Bladder microvascular endothelial cell (primary cell): ENCODE measurements around the gene TNNI3. TPM values are rescaled to one million over a fixed set of nuclear protein-coding genes. Genes with fewer than 3 reads are reported as not detected.

Source experiments
- total RNA-seq: library from RNA; depleted of rRNA; stranded (reverse); fragments of >200 nt; gene quantifications from 2 replicates; pipeline ENCODE4 v1.2.3, GENCODE V29; 2014

TNNI3 gene
- not detected in 2 replicates for total RNA-seq

DNA sequence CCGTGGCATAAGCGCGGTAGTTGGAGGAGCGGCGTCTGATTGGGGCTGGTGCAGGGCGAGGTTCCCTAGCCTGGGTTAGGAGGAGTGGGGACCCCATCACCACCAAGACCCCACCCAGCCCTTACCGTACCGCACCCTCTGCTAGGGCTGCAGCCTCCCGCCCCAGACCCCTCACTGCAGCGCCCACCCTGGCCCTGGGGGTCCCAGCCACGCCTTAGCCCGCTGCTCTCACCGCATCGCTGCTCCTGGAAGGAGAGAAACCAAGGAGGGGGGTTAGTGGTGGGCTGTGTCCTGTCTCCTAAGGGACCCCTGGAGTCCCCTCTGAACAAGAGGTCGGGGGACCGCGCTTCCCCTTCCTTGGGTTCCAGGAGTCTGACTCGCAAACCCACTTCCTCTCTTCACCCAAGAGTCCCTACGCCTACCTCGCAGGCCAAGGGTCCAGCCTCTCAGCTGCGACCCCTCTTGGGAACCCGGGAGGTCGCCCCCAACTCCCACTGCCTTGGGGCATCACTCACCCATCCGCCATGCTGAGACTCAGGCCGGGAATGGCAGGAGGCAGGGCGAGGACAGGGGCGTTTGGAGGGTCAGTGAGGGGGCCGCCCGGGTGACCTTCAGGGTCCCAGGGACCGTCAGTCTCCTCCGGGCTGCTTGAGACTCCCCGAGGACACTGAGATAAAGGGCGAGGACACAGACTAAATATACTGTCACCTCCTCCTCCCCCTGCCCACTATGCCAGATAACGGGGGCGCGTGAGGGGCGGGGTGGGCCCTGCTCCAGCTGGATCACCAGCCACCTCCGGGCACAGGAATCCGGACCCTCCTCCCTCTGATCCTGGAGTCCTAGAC is at the start of gene TNNI3:
TNNI3 (minus strand) TSS at position 669 of the 845 bp plus-strand sequence; CDS start at position 526, 143 bp downstream.

DNA sequence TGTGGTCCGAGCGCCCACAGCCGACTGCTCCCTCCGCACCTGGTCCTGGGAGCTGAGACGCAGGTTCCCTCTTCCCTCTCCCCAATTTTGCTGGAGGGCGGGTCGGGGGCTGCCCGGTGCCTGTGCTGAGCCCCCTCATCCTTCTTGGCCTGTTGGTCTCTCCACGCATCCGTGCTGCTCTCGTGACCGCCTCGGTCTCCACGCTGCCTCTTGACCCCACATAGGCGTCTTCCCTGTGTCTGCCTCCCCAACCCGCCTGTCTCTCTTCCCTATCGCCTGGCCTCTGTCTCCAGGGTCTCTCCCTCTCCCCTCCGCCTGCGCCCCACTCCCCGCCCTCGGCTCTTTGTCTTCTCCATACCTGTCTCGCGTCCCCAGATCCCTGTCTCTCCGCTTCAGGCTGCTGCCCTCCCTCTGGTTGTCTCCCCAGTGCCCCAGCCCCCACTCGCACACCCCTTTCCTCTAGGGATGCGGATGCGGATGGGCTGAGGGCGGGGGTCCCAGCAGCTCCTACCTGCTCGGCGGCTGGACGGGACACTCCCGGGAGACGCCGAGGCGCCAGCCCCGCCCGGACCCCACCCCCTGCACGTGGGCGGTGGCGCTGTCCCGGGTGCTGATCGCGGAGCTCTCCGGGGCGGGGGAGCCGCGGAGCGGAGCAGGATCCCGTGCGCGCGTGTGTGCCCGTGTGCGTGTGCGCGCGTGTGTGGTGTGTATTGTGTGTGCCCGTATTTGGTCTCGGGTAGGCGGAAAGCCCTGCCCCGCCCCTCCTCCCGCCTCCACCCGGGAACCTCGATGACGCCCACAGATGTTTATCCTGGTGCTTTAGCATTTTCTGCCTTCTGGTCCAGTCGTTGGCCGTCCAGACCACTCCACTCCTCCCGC is 22.3 kb upstream of the TNNI3 start, which contains the start of gene SYT5:
SYT5 (minus strand) TSS at position 684 of the 879 bp plus-strand sequence. CDS start 1,248 bp downstream, outside the sequence.

DNA sequence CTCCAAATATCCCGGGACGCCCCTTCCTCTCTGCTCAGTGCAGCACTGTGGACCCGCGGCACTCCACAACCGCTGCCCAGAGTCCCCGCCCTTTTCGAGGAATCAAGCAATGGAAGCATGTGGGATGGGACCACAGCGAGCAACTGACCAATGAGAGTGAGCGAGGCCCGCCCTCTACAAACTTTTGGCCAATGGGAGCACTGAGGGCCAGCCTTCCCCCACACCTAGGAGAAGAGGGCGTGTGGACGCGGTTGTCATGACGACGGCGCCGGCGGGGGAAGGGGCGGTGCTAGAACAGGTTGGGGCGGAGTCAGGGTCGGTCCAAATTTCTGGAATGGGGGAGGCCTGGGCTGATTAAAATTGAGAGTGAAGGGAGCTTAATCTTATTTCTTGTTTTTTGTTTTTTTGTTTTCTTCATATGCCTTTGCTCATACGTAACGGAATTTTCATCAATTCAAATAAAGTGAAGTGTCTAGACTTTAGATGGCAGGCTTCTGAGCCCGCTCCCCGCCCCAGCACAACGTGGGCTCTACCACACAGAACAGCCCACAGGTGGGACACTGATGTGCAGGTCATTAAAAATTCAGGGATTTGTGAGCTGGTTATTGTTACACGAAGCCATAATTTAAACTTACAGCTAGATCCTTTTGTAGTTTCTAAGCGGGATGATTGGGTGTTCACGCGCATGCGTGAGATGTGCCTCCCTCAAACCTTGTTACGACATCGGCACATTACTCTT is 9.2 kb upstream of the TNNI3 start, which contains the start of gene DNAAF3:
DNAAF3 (minus strand) TSS at position 84 of the 739 bp plus-strand sequence. CDS start 200 bp downstream, outside the sequence.

DNA sequence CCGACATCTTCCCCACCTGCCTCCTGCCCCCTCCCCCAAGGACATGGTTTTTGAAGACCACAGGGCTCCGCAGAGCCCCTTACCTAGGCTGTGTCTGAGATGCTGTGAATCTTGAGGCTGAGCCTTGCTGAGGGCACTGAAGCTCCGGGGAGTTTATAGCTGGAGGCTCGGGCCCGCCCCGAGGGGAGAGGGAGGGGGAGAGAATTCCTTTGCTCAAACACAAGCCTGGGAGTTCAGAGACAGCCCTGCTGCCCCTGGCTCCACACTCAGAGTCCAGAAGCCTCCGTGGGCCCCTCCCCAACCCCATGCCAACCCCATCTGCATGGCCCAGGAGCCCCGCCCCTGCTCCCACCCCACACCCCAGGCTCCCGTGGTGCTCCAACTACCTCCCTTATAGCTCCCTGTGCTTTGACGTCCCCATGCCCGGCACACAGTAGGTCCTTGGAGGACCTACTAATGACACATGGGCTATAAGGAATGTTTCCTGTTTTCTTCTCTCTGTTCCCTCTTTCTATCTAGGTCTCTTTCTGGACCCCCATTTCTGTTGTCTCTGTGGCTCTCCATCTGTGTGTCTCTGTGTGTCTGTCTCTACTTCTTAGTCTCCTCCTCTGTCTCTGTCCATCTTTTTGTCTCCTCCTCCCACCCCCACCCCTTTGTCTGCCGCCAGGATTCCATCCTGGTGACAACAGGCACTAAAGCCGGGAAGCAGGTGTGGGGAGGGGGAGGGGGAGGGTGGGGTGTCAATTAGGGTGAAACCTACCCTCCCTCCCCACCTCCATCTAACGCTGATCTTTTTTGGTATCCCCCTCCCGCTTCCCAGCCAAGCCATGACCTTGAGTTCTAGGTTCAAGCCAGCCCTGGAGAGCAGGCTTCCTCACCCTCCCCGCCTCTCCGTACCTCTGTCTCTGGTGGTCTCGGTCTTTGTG is 8.2 kb downstream of the TNNI3 start, which contains the start of gene TNNT1:
TNNT1 (minus strand) TSS at position 129 of the 926 bp plus-strand sequence. CDS start 2,049 bp downstream, outside the sequence.

DNA sequence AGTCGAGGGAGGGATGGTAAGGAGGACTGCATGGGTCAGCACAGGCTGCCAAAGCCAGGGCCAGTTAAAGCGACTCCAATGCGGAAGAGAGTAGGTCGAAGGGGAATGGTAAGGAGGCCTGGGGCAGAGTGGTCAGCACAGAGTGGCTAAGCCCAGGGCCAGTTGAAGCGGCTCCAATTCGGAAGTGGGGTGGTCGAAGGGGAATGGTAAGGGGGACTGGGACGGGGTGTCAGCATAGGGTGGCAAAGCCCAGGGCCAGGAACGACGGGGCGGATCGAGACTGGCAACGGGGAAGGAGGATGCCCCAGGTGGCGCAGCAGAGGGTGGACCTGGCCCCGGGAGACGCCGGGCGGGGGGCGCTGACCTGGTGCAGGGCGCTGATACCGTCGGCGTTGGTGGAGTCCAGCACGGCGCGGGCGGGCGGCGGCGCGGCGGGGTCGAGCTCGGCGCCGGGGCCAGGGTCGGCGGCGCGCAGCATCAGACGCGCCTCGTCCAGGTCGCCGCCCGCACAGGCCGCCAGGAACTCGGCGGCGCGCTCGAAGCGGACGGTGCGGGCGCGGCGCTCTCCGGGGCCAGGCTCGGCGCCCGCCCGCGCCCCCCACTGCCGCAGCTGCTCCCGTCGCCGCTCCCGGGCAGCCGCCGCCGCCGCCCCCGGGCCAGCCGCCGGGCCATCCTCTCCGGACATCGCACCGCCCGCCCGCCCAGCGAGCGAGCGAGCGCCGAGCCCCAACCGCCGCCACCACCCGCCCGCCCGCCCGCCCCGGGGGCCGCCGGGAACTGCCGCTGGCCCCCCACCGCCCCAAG is 40.5 kb downstream of the TNNI3 start, which contains the start of gene PPP1R12C:
PPP1R12C (minus strand) TSS at position 779 of the 804 bp plus-strand sequence; CDS start at position 685, 94 bp downstream.

Other genes with a start within 250 kb of the TNNI3 start
- gene NLRP7, start 210.2 kb downstream of the TNNI3 start, total RNA-seq = not detected in 2 replicates
- 0.65 and 12.2 TPM in 2 replicates for gene NLRP2, start 191.4 kb downstream of the TNNI3 start, total RNA-seq
- gene GP6, start 119.5 kb downstream of the TNNI3 start, total RNA-seq = not detected in 2 replicates
- gene RDH13, start 94.6 kb downstream of the TNNI3 start, total RNA-seq = 11.0 and 17.6 TPM in 2 replicates
- 7.9 and 12.4 TPM in 2 replicates for gene EPS8L1, start 81.9 kb downstream of the TNNI3 start, total RNA-seq
- gene PPP1R12C, start 40.1 kb downstream of the TNNI3 start, total RNA-seq = 34.8 and 39.8 TPM in 2 replicates
- 1.4 and 4.7 TPM in 2 replicates for gene TNNT1, start 8.5 kb downstream of the TNNI3 start, total RNA-seq
- 0.16 and 0.19 TPM in 2 replicates for gene DNAAF3, start 8.9 kb upstream of the TNNI3 start, total RNA-seq
- gene SYT5, start 22.6 kb upstream of the TNNI3 start, total RNA-seq = not detected in 2 replicates
- 0.25 and 0.65 TPM in 2 replicates for gene PTPRH, start 51.8 kb upstream of the TNNI3 start, total RNA-seq
- 0.32 and 1.0 TPM in 2 replicates for gene TMEM86B, start 71.0 kb upstream of the TNNI3 start, total RNA-seq
- 20.4 and 44.2 TPM in 2 replicates for gene PPP6R1, start 101.3 kb upstream of the TNNI3 start, total RNA-seq
- 21.5 and 23.5 TPM in 2 replicates for gene HSPBP1, start 122.4 kb upstream of the TNNI3 start, total RNA-seq
- 0.49 and 0.82 TPM in 2 replicates for gene BRSK1, start 126.3 kb upstream of the TNNI3 start, total RNA-seq
- gene TMEM150B, start 167.6 kb upstream of the TNNI3 start, total RNA-seq = not detected in 2 replicates
- 3.9 and 6.2 TPM in 2 replicates for gene KMT5C, start 182.1 kb upstream of the TNNI3 start, total RNA-seq
- not detected in 2 replicates for gene COX6B2, start 197.0 kb upstream of the TNNI3 start, total RNA-seq
- gene GARIN5B, start 205.5 kb upstream of the TNNI3 start, total RNA-seq = not detected in 2 replicates
- gene IL11, start 212.7 kb upstream of the TNNI3 start, total RNA-seq = under 0.01 TPM in 1 of 2 replicates, not detected in the other
- gene TMEM190, start 219.1 kb upstream of the TNNI3 start, total RNA-seq = not detected in 2 replicates
- not detected in 2 replicates for gene TMEM238, start 226.6 kb upstream of the TNNI3 start, total RNA-seq
- gene RPL28, start 228.2 kb upstream of the TNNI3 start, total RNA-seq = 170 and 234 TPM in 2 replicates